ENCODE measurements around the gene LETM1.

Gene LETM1

GRCh38 chr4:1804638-1805492 is 51.1 kb downstream of the LETM1 start:
- no peak for DNase-seq

- no peak for DNase-seq
Observed at GRCh38 chr4:1803523-1804423, 52.2 kb downstream of the LETM1 start.

GRCh38 chr4:1802720-1803522 is 53.0 kb downstream of the LETM1 start:
- DNase-seq, result no peak

GRCh38 chr4:1802151-1802715 is 53.7 kb downstream of the LETM1 start:
- no peak for DNase-seq

- no peak for DNase-seq
Observed at GRCh38 chr4:1801286-1801958, 54.5 kb downstream of the LETM1 start.

GRCh38 chr4:1800805-1801204 is 55.2 kb downstream of the LETM1 start:
- no peak for DNase-seq

- no peak for DNase-seq
Observed at GRCh38 chr4:1799387-1800375, 56.3 kb downstream of the LETM1 start.

GRCh38 chr4:1798580-1799386 is 57.2 kb downstream of the LETM1 start:
- no peak for DNase-seq

GRCh38 chr4:1797861-1798579 is 57.9 kb downstream of the LETM1 start:
- DNase-seq, result no peak

GRCh38 chr4:1797298-1797860 is 58.6 kb downstream of the LETM1 start:
- DNase-seq, result no peak

GRCh38 chr4:1796486-1797204 is 59.3 kb downstream of the LETM1 start:
- DNase-seq, result no peak

GRCh38 chr4:1795299-1796195 is 60.4 kb downstream of the LETM1 start:
- DNase-seq, result no peak

- no peak for DNase-seq
Observed at GRCh38 chr4:1794809-1795298, 61.1 kb downstream of the LETM1 start.

- no peak for DNase-seq
Observed at GRCh38 chr4:1793940-1794808, 61.8 kb downstream of the LETM1 start.

- no peak for DNase-seq
Observed at GRCh38 chr4:1793496-1793840, 62.5 kb downstream of the LETM1 start.

Measured in NCI-H1105 treated with DMSO at 0.1 percent for 48 hours (cell line).